Kidney epithelial cell (primary cell): ENCODE measurements around the gene NRM. TPM values are rescaled to one million over a fixed set of nuclear protein-coding genes. Genes with fewer than 3 reads are reported as not detected.

Source experiments
- DNase-seq: peaks from one replicate; pipeline ENCODE4 v3.0.0-alpha.2; 2010; ENCODE audit warnings: low read depth
- H3K27me3 ChIP-seq: 2 replicates; pipeline ENCODE4 v1.6.0; 2011; ENCODE audit warnings: low read length; ENCODE audit not compliant: control insufficient read depth, insufficient read depth
- H3K36me3 ChIP-seq: 2 replicates; pipeline ENCODE4 v1.5.1; 2011; ENCODE audit warnings: low read length; ENCODE audit not compliant: control insufficient read depth, insufficient read depth
- H3K4me3 ChIP-seq: 2 replicates; pipeline ENCODE4 v1.5.1; 2011; ENCODE audit warnings: low read depth, mild to moderate bottlenecking, control low read depth, low read length
- CTCF ChIP-seq: IDR thresholded peaks from 2 replicates; pipeline ENCODE4 v1.5.1; 2011; ENCODE audit warnings: mild to moderate bottlenecking, moderate library complexity, low read length, control low read depth, inconsistent platforms; ENCODE audit not compliant: insufficient read depth, poor library complexity, severe bottlenecking
- total RNA-seq: library from RNA; depleted of rRNA; stranded (reverse); fragments of >200 nt; gene quantifications from 2 replicates; pipeline ENCODE4 v1.2.3, GENCODE V29; 2015

The NRM gene
- total RNA-seq, 1 donor from 2014 or later, result 10.4 TPM

DNA sequence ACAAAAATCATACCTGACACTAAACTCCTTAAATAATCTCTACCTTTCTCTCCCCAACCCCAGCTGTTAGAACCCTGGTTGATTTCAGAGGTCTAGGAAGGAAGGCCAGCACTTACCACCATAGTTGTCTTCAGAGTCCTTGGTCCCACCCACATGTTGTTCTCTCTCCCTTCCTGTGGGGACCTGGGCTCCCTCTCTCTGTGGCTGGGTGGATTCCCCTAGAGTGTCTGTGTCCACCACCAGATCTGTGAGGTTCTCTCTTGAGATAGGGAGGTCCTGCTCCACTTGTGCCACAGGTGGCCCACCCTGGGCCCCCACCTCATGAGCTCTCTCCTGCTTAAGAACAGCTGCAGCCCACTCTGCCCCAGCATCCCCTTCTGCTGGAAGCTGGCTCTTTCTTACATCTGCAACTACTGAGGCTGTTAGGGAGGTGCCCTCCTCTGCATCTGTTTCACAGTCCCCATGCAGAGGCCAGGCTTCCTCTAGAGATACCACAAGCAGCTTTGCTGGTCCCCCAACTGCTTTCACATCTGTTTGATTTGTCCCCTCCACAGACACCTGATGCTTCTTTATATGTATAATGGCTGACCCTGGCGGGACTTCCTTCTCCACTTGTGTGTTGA is 21.1 kb upstream of the NRM start:
- TF ChIP-seq CTCF, result no peak
- Histone ChIP-seq H3K36me3 (no peaks in the 10 kb centered on the region), H3K27me3 (no peaks in the 10 kb centered on the region), H3K4me3 (no peak overlapping the region)
- DNase-seq, result no peak

GRCh38 chr6:30709101-30709868 is 18.5 kb upstream of the NRM start:
- no peak overlapping the region for H3K4me3 ChIP-seq
- TF ChIP-seq CTCF, result no peak
- no peaks in the 10 kb centered on the region for H3K36me3 ChIP-seq
- H3K27me3 ChIP-seq, result no peaks in the 10 kb centered on the region
- no peak for DNase-seq

DNA sequence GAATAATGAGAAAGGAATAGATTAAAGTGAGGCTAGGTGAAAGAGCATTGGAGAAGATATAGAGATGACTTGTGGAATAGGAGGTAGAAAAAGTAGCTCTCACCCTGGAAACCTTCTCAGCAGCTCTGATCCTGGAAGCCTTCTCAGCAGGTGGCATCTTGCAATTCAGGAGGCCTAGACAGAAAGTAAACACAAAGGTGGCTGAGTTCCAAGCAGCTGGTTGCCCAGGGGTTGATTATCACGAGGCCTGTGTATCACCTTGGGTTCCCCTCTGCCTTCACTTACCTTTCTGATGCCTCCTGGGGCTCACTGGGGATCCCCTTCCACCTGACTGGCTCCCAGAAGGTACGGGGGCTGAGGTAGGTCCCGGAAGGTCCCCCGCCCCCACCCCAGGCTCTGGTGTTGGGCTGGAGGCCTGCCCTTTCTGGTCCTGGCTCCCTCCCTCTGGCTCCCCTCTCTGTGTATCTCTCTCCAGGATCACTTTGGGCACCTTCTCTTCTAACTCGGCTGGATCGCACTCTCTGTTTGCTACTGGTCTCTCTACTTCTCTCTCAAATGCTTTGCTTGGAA is 16.6 kb upstream of the NRM start:
- no peaks in the 10 kb centered on the region for H3K27me3 ChIP-seq
- H3K4me3 ChIP-seq, result no peak overlapping the region
- peaks cover 3% of the 10 kb centered on the region for H3K36me3 ChIP-seq
- no peak for DNase-seq
- TF ChIP-seq CTCF, result no peak

GRCh38 chr6:30705620-30706019 is 14.8 kb upstream of the NRM start:
- H3K27me3 ChIP-seq, result no peaks in the 10 kb centered on the region

DNA sequence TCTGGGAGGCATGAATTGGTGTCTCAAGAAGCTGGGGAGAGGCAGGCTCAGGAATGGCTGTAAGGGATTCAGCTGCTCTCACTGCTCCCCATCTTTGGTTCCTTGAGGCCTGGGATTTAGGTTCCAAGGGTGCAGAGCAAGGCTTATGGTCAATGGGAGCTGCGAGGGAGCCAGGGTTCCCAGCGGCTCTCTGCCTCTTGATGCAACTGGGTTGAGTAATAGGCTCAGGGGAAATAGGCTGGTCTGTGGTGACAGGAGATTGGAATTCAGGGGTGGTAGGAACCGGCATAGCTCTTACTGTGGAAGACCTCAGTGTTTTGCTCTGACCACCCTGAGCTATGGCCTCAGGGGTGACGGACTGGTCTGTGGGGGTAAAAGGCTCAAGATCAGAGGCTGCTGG is 13.0 kb upstream of the NRM start:
- no peak for DNase-seq
- Histone ChIP-seq H3K27me3 (no peaks in the 10 kb centered on the region), H3K36me3 (peaks cover 3% of the 10 kb centered on the region), H3K4me3 (no peak overlapping the region)
- no peak for TF ChIP-seq CTCF

More at GRCh38 chr6:30705620-30706019, 14.8 kb upstream of the NRM start:
- DNase-seq, result no peak
- TF ChIP-seq CTCF, result no peak
- H3K4me3 ChIP-seq, result no peak overlapping the region
- peaks cover 3% of the 10 kb centered on the region for H3K36me3 ChIP-seq
